ENCODE data around the gene NKX2-1.
"Not testable (repeated sequence)": the region's sequence is repeated elsewhere in the genome, so short reads cannot be mapped to it uniquely, and the experiment has no call there.

The NKX2-1 gene

GRCh38 chr14:36478782-36479181, 41.2 kb downstream of the NKX2-1 start:
- no peak for TF ChIP-seq CTCF (IDR thresholded peaks at IDR 0.05; ENCODE audit: borderline replicate concordance, insufficient read depth, low read depth, low read length)
- H3K4me3 ChIP-seq (ENCODE audit: low read depth, low read length) = no peak overlapping the region

GRCh38 chr14:36477266-36477665, 42.8 kb downstream of the NKX2-1 start:
- no peak overlapping the region for H3K4me3 ChIP-seq (ENCODE audit: low read depth, low read length)
- TF ChIP-seq CTCF (IDR thresholded peaks at IDR 0.05; ENCODE audit: borderline replicate concordance, insufficient read depth, low read depth, low read length) = no peak

DNA sequence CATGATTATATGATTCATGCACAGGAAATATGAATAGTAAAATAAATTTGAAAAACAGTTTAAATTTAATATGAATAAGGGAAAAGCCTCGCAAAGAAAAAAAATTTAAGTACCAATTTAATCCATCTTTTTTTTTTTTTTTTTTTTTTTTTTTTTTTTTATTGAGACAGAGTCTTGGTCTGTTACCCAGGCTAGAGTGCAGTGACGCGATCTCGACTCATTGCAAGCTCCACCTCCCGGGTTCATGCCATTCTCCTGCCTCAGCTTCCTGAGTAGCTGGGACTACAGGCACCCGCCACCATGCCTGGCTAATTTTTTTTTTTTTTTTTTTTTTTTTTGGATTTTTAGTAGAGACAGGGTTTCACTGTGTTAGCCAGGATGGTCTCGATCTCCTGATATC, 44.0 kb downstream of the NKX2-1 start:
- H3K4me3 ChIP-seq (ENCODE audit: low read depth, low read length) = not testable (repeated sequence)

DNA sequence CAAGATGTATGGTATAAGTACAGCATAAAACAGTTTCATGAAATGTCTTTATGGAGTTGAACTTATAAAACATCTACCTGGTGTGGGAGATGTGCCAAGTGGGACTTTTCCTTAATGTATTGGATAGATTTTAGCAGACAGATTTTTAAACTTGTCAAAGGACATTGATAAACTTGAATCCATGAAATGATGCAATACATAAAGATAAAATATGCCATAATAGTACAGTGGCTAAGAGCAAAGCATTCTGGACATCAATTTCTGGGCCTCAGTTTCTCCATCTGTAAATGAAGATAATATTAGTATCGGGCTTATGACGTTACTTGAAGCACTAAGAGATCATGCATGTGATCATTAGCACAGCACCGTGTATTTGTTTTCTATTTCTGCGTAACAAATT, 45.4 kb downstream of the NKX2-1 start:
- no peak overlapping the region for H3K4me3 ChIP-seq (ENCODE audit: low read depth, low read length)
- no peak for TF ChIP-seq CTCF (IDR thresholded peaks at IDR 0.05; ENCODE audit: borderline replicate concordance, insufficient read depth, low read depth, low read length)

DNA sequence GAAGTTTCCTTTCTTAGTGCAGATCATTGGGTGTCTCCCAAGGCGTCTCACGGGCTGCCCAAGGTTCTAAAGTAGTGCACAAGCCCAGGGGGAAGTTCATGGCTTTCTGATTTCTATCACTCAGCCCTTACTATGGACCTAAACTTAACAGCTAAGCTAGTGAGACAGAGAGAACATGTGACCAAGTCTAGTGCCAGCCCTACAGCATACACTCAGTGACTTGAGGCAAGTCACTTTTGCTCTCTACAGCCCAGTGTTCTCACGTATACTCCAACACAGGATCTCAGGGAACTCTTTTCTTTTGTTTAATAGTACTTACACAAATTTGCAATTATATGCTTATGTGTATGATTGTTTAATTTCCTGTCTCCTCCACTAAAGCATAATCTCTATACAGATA, 48.6 kb downstream of the NKX2-1 start:
- H3K4me3 ChIP-seq (ENCODE audit: low read depth, low read length) = no peak overlapping the region
- TF ChIP-seq CTCF (IDR thresholded peaks at IDR 0.05; ENCODE audit: borderline replicate concordance, insufficient read depth, low read depth, low read length) = no peak

DNA sequence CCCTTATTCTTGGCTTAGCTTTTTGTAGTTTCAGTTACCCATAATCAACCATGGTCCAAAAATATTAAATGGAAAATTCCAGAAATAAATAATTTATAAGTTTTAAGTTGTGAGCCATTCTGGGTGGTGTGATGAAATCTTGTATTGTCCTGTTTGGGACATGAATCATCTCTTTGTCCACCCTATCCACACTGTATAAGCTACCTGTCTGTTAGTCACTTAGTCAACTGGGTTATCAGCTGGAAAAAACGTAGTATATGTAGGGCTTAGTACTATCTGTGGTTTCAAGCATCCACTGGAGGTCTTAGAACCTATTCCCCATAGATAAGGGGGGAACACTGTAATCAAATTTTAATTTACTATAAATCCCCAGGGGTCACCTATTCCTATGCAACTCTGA, 52.7 kb downstream of the NKX2-1 start:
- no peak overlapping the region for H3K4me3 ChIP-seq (ENCODE audit: low read depth, low read length)
- TF ChIP-seq CTCF (IDR thresholded peaks at IDR 0.05; ENCODE audit: borderline replicate concordance, insufficient read depth, low read depth, low read length) = no peak

Data from GM12875 (cell line).